Effector memory CD8-positive, alpha-beta T cell (primary cell): ENCODE measurements around the gene GABRD.

ENCODE experiments used
- ATAC-seq: fragments of 150-1000 bp; cut with Tn5 transposase; replicated peaks from 2 replicates; pipeline ENCODE4 v1.10.0; 2021; ENCODE audit warnings: mild to moderate bottlenecking, moderate library complexity
- DNase-seq, 3 experiments: peaks; one replicate each; pipeline ENCODE4 v3.0.0; 2021
- H3K27ac Mint-ChIP-seq, 2 donors: one replicate each; pipeline ENCODE4 v1.8.0; 2022; ENCODE audit warnings: mild to moderate bottlenecking in 2 of 2, mixed read lengths in 2 of 2, moderate library complexity in 2 of 2
- H3K27me3 Mint-ChIP-seq, 2 donors: one replicate each; pipeline ENCODE4 v1.8.0; 2022; ENCODE audit warnings: mixed read lengths in 2 of 2
- H3K36me3 Mint-ChIP-seq: one replicate; pipeline ENCODE4 v1.8.0; 2022; ENCODE audit warnings: mild to moderate bottlenecking, moderate library complexity, mixed read lengths; ENCODE audit not compliant: insufficient read depth
- H3K4me1 Mint-ChIP-seq, 2 donors: one replicate each; pipeline ENCODE4 v1.8.0; 2022; ENCODE audit warnings: low read depth in 2 of 2, mixed read lengths in 2 of 2
- H3K4me3 Mint-ChIP-seq, 2 donors: one replicate each; pipeline ENCODE4 v1.8.0; 2022; ENCODE audit warnings: mild to moderate bottlenecking in 2 of 2, mixed read lengths in 2 of 2, moderate library complexity in 2 of 2
- H3K9me3 Mint-ChIP-seq, 2 donors: one replicate each; pipeline ENCODE4 v1.8.0; 2022; ENCODE audit warnings: mixed read lengths in 2 of 2

GABRD gene

DNA sequence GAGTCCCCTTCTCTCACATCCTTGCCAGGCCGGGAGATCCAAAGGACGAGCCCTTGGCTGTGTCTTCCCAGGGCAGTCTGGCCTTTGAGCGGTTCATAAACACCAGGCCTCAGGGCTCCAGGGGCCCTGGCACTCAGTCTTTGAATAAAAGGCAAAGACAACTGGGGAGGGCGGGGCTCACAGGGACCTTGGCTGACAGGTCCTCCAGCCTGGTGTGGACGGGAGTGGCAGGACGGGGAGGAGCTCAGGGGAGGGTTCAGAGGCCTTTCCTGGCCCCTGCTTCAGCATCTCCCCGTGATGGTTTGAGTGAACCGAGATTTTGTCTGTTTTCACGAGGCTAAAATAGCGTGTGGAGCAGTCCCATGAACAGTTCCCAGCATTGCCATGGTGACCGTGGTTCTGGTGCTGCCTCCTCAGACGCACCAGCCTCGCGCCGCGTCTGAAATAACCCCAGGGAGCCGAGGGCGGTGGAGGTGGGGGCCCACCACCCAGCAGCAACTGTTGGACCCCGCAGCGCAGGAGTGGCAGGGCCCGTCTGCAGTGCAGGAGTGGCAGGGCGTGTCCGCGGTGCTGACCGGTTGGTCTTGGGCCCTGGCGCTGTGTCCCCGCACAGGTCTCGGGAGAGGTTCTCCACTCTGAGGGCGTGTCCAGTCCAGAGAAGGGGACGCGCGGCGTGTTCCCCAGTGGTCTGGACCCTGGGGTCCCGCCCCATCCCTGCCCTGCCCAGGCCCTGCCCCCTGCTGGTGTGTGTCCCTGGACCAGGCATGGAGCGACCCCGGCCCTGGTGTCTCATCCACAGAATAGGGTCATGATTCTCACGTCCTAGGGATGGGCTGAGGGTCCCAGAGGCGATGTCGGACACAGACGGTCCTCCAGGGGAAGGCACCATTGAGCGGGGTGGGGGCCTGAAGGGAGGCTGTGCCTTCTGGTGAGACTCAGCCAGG lies 24.0 kb downstream of the GABRD start:
- H3K27me3 Mint-ChIP-seq, result peaks cover 0 to 8% of the 10 kb centered on the region in 2 donors
- peaks cover 6 to 7% of the 10 kb centered on the region in 2 donors for H3K4me1 Mint-ChIP-seq
- peaks cover 6% of the 10 kb centered on the region for H3K36me3 Mint-ChIP-seq
- no peak overlapping the region for H3K27ac Mint-ChIP-seq
- DNase-seq (no peak), ATAC-seq (no peak)
- H3K9me3 Mint-ChIP-seq, result no peaks in the 10 kb centered on the region
- H3K4me3 Mint-ChIP-seq, result no peak overlapping the region

DNA sequence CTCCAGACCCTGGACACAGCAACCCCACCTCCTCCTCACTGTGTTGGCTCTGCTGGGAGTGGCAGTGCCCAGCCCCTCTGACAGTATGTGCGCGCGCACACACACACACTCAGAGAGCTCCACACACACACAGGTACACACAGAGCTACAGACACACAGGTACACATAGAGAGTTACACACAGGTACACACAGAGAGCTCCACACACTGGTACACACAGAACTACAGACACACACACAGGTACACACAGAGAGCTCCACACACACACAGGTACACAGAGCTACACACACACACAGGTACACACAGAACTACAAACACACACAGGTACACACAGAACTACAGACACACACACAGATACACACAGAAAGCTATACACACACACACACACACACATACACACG lies 24.7 kb downstream of the GABRD start:
- DNase-seq, result no peak
- peaks cover 6% of the 10 kb centered on the region for H3K36me3 Mint-ChIP-seq
- H3K9me3 Mint-ChIP-seq, result no peaks in the 10 kb centered on the region
- H3K4me1 Mint-ChIP-seq, result peaks cover 10 to 13% of the 10 kb centered on the region in 2 donors
- H3K4me3 Mint-ChIP-seq, result peak overlapping the region; percentile 32 to 34
- no peak overlapping the region for H3K27ac Mint-ChIP-seq
- peaks cover 0 to 10% of the 10 kb centered on the region in 2 donors for H3K27me3 Mint-ChIP-seq
- no peak for ATAC-seq

DNA sequence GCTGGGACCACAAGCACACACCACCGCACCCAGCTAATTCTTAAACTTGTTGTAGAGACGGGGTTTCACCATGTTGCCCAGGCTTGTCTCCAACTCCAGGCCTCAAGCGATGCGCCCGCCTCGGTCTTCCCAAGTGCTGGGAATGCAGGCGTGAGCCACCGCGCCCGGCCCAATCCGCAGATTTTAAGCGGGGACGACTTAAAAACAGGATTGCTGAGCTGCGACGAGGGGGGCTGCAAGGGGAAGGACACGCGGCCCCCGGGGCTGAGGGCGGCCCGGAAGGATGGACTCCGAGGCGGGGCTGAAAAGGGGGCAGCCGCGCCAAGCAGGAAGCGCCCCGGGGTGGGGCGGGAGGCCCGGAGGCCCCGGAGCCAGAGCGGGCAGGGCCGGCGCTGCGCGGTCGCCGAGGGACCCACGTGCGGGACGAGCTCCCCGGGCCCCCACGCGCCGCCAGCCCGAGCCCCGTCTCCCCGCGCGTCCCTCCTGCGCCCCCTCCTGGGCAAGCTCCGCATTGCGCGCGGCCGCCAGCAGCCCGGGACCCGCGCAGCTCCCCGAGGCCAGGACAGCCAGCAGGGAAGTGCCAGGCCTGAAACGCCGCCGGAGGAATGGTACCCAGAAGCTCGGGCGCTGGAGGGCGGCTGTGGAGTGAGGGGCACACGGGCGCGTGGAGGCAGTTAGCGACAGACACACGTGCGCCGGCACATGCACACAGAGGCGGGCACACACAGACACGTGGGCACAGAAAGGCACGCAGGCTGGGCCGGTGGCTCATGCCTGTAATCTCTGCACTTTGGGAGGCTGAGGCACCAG lies 25.6 kb downstream of the GABRD start:
- H3K36me3 Mint-ChIP-seq, result peaks cover 10% of the 10 kb centered on the region
- H3K27ac Mint-ChIP-seq, result no peak overlapping the region
- H3K27me3 Mint-ChIP-seq, result peaks cover 0 to 16% of the 10 kb centered on the region in 2 donors
- peak; percentile 91 for ATAC-seq
- H3K4me1 Mint-ChIP-seq, result peaks cover 17 to 19% of the 10 kb centered on the region in 2 donors
- peak overlapping the region; percentile 56 to 64 for H3K4me3 Mint-ChIP-seq
- no peaks in the 10 kb centered on the region for H3K9me3 Mint-ChIP-seq
- peak; percentile 81 to 89 (median 81) for DNase-seq

DNA sequence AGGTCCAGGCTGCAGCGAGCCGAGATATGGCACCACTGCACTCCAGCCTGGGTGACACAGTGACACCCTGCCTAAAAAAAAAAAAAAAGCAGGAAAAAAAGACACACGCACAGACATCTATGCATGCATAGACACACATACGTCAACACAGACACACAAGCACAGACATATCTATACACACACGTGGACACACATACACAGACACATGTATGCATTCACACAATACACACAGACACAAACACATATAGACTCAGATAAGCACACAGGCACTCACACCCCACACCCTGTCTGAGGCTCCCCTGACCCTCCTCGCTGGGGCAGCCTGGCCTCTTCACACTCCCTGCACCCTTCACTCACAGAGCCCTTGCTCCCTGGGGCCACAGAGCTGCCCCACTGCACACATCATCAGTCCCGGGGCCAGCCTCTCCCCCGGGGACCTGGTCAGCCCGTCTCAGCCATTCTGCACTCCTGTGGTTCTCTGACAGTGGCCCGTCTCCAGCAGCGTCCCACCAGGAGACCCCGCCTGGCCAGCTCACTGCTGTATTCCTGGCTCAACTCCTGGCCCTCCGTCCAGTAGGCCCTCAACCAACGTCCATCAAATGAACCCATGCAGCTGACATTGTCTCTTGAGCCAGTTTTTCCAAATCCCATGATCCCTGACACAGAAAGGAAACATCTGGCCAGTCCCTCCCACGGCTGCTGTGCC lies 26.5 kb downstream of the GABRD start:
- peaks cover 10% of the 10 kb centered on the region for H3K36me3 Mint-ChIP-seq
- no peaks in the 10 kb centered on the region for H3K9me3 Mint-ChIP-seq
- DNase-seq (no peak), ATAC-seq (no peak)
- H3K4me3 Mint-ChIP-seq, result peak overlapping the region; percentile 56 to 64
- H3K27ac Mint-ChIP-seq, result peak overlapping the region in 1 of 2 donors; percentile 41
- H3K4me1 Mint-ChIP-seq, result peaks cover 17 to 19% of the 10 kb centered on the region in 2 donors
- H3K27me3 Mint-ChIP-seq, result peaks cover 0 to 16% of the 10 kb centered on the region in 2 donors

DNA sequence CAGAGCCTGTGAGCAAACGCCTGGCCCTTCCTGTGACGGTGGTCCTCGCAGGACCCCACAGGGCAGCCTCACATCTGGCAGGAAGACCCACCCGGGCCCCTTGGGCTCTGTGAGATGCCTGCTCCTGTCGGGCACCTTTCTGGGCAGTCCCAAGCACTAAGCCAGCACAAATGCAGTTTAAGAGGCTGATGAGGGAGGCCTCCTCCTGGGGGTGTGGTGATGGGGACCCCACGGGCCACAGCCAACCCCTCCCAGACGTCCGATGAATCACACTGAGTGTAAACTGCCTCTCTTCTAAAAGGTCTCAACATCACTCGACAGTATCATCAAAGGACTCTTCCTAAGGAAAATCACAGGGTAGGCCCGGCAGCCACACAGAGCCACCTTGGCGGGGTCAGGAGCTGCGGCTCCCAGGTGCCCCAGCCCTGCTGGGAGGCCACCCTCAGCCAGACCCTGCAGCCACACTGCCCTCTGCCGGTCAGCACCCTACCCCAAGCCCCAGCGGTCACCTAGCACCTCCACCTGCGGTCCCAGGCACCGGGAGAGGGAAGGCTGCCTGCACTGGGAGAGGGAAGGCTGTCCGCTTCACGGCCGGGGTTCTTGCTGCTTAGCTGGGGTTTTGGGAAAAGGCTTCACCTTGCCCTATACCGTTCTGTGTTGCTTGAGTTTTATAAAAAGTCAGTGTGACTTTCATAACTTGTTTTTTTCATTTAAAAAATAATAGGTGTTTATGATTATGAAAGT lies 27.2 kb downstream of the GABRD start:
- ATAC-seq (no peak), DNase-seq (no peak)
- Mint-ChIP-seq H3K27me3 (peaks cover 0 to 16% of the 10 kb centered on the region in 2 donors), H3K4me1 (peaks cover 18 to 19% of the 10 kb centered on the region in 2 donors), H3K27ac (no peak overlapping the region), H3K36me3 (peaks cover 10% of the 10 kb centered on the region), H3K9me3 (no peaks in the 10 kb centered on the region), H3K4me3 (peak overlapping the region; percentile 56 to 64)

DNA sequence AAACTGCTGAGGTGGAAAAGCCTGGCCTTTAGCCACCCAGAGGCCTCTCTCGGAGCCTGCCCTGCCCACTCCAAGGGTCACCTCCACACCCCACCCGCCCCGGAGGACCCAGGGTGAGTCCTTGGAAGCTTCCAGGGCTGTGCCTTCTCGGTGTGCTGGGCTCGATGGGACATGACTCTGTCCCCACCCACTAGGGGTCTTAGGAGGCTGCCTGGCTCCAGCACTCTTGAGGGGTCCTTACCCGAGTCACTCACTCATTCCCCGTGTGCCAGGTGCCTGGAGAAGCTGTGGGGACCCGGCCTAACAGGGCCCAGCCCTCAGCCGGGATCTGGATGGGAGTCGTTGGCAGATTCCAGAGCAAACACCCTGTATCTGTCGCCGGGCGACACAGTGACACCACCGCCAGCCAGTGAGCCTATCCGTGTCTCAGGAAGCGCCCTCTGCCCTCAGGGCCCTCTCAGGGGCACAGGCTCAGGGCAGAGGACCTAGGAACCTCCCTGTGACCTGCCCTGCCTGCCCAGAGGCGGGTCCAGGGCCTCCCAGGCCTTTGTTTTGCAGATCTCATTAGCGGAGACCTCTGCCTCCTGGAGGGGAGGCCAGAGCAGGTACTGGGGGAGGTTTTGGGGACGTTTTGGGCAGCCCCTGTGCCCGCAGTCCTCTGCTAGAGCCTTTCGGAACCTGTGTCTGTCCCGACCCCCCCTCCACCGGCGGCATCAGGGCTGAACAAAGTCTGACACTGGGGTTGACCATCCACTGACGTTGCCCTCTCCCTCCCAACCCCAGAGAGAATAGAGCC lies 28.0 kb downstream of the GABRD start:
- no peaks in the 10 kb centered on the region for H3K9me3 Mint-ChIP-seq
- H3K4me1 Mint-ChIP-seq, result peaks cover 23 to 24% of the 10 kb centered on the region in 2 donors
- ATAC-seq (no peak), DNase-seq (no peak)
- peaks cover 10% of the 10 kb centered on the region for H3K36me3 Mint-ChIP-seq
- H3K27me3 Mint-ChIP-seq, result peaks cover 0 to 16% of the 10 kb centered on the region in 2 donors
- no peak overlapping the region for H3K27ac Mint-ChIP-seq
- H3K4me3 Mint-ChIP-seq, result no peak overlapping the region

DNA sequence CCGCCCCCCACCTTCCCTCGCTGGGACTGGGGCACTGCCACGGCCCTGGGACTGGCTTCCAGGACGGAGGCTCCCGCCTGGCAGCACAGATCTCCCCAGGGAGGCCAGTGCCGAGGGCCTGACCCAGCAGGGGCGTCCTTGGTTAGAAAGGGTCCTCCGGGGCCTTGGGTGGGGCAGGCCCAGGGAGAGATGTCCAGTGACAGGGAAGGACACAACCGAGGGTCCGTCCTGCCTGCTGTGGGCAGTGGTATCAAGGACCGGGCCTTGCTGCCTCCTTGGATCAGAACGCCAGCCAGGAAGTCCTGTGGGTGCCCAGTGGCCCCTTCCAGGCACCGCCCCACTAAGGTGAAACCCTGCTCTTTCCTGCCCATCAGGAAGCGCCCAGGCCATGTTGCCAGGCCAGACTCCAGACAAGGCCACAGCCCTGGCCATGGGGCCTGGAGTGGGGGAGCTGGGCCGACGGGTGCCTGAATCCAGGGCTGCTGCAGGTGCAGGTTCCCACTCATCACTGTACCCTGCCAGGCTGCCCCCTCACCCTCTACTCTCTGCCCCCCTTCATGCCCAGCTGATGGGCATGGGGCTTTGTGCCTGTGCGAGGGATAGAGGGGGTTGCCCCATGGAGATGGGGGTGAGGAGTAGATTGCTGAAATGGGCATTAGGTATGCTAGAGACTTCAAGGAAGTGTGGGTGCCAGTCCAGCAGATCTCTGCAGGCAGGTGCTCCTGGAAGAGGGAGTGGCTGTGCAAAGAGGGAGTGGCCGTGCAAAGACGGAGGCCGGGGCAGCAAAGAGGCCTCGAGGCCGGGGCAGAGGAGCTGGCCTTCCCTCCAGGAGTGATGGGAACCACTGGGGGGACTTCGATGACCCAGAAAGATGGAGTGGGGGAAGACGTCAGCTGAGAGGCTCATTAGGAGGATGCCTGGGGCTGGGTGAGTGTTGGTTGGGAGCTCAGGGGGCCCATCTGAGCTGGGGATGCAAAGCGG lies 28.9 kb downstream of the GABRD start:
- Mint-ChIP-seq H3K27ac (peak overlapping the region in 1 of 2 donors; percentile 17), H3K27me3 (peaks cover 0 to 16% of the 10 kb centered on the region in 2 donors), H3K4me3 (peak overlapping the region; percentile 77 to 85), H3K4me1 (peaks cover 30 to 33% of the 10 kb centered on the region in 2 donors), H3K9me3 (no peaks in the 10 kb centered on the region), H3K36me3 (peaks cover 7% of the 10 kb centered on the region)
- no peak for DNase-seq
- no peak for ATAC-seq

DNA sequence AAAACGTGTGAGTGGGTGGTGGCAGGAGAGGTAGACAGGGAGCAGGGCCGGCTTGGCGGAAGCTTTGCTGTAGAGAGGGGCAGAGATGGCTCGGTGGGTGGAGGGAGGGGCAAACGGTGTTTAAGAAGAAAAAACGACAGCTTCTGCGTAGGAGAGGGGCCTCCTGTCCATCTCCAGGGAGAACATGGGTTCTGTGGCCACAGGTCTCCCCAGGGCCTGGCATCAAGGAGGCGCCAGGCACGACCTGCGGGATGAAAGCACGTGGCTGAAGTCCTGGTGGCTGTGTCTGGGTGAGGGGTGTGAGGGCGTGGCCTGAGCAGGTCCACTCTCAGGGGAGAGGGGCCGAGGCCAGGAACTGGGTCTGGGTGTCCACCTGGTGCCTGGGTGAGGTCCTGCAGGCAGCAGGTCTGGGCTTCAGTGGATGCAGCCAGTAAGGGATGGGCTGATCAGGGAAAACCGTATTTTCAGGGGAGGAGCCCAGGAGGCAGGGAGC lies 30.1 kb downstream of the GABRD start:
- H3K9me3 Mint-ChIP-seq, result no peaks in the 10 kb centered on the region
- peaks cover 33% of the 10 kb centered on the region in 2 donors for H3K4me1 Mint-ChIP-seq
- H3K4me3 Mint-ChIP-seq, result peak overlapping the region; percentile 77 to 85
- H3K27ac Mint-ChIP-seq, result peak overlapping the region; percentile 12 to 86
- H3K27me3 Mint-ChIP-seq, result peaks cover 0 to 16% of the 10 kb centered on the region in 2 donors
- peaks cover 7% of the 10 kb centered on the region for H3K36me3 Mint-ChIP-seq
- ATAC-seq (no peak), DNase-seq (no peak)

DNA sequence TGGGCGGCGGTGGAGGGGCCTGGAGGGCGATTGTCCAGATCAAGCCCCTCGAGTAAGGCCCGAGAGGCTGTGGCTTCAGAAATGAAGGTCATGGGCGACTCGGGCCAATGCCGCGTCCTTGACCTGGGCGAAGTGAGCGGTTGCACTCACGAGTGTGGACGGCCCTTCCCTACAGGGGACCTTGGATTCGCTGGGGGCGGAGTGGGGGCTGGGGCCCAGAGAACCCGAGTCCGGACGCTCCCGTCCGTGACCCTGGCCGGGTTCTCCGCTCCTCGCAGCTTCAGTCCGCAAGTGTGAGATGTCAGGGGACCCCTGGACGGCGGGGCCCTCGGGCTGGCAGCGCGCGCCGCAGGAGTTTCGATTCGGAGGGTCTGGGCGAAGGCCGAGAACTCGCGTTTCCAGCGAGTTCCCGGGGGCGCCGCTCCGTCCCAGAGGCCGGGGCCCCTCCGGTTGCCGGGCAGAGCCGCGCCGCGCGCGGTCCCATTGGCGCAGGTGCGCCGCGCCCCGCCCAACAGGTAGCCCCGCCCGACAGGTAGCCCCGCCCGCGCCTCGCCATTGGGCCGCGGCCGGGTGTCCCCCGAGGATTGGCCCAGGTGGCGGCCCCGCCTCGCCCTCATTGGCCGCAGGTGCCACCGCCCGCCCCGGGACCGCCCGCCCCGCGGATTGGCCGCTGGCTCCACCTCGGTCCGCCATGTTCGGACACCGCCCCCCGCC lies 30.7 kb downstream of the GABRD start, which contains the start of gene PRKCZ:
TSS of gene PRKCZ (plus strand) at position 694 of the 714 bp plus-strand sequence. CDS start 220 bp downstream, outside the sequence.
- Mint-ChIP-seq H3K9me3 (no peaks in the 10 kb centered on the region), H3K27ac (peak within 1 kb of the TSS; percentile 12 to 86), H3K27me3 (peaks cover 0 to 16% of the 10 kb centered on the region in 2 donors), H3K36me3 (peaks cover 7% of the 10 kb centered on the region), H3K4me1 (peaks cover 33% of the 10 kb centered on the region in 2 donors), H3K4me3 (peak within 1 kb of the TSS; percentile 77 to 85)
- ATAC-seq (peak; percentile 94), DNase-seq (peak; percentile 91 to 95 (median 92))

DNA sequence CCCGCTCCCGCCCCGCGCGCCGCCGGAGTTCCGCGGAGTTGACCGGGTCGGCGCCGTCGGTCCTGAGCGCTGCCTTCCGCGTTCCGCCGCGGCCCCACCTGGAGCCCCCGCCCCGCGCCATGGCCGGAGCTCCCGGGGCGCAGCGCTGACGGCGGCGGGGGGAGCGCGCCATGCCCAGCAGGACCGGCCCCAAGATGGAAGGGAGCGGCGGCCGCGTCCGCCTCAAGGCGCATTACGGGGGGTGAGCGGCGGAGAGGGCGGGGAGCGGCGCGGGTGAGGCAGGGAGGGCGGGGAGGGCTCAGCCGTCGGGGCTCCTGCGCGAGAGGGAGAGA lies 31.3 kb downstream of the GABRD start:
- Mint-ChIP-seq H3K9me3 (no peaks in the 10 kb centered on the region), H3K4me3 (peak overlapping the region; percentile 70 to 73), H3K36me3 (peaks cover 7% of the 10 kb centered on the region), H3K27me3 (peaks cover 0 to 16% of the 10 kb centered on the region in 2 donors), H3K27ac (no peak overlapping the region), H3K4me1 (peaks cover 31 to 33% of the 10 kb centered on the region in 2 donors)
- peak; percentile 51 for ATAC-seq
- peak in 1 of 3 experiments; percentile 43 for DNase-seq
